Measurements from ENCODE around the gene RUFY2.
"Not testable (repeated sequence)": the region's sequence is repeated elsewhere in the genome, so short reads cannot be mapped to it uniquely, and the experiment has no call there.

RUFY2 gene

GRCh38 chr10:68324396-68324795 is 82.7 kb downstream of the RUFY2 start:
- DNase-seq = not testable (repeated sequence)

DNA sequence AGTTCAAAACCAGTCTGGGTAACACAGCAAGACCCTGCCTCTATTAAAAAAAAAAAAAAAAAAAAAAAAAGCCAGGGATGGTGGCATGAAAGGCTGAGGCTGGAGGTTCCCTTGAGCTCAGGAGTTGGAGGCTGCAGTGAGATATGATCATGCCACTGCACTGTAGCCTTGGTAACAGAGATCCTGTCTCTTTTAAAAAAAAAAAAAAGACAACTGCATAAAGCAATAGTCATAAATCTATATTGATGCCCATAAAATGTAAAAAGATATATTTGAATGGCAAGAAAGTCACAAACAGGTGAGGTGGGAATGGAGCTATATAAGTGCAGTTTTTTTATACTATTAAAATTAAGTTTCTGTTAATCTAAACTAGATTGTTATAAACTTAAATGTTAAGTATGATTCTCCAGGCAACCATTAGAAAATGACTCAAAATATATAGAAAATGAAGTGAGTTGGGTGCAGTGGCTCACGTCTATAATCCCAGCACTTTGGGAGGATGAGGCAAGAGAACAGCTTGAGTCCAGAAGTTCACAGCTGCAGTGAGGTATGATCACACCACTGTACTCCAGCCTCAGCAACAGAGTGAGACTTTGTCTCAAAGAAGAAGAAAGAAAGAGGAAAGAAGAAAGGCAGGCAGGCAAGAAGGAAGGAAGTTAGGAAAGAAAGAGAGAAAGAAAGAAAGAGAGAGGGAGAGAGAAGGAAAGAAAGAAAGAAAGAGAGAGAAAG is 88.6 kb downstream of the RUFY2 start:
- DNase-seq = no peak

- no peak for DNase-seq
Measured at GRCh38 chr10:68315582-68315981, 91.5 kb downstream of the RUFY2 start.

GRCh38 chr10:68314930-68315329 is 92.1 kb downstream of the RUFY2 start:
- not testable (repeated sequence) for DNase-seq

DNA sequence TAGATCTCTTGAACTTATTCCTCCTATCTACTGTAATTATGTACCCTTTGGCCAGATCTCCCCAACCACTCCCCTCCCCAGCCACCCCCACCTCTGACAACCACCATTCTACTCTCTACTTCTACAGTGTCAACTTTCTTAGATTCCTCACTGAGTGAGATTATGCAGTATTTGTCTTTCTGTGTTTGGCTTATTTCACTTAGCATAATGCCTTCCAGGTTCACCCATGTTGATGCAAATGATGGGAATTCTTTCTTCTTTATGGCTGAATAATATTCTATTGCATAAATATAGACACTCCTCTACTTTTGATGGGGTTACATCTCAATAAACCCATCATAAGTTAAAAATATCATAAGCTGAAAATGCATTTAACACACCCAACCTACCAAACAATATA is 96.5 kb downstream of the RUFY2 start:
- DNase-seq = no peak

- DNase-seq = no peak
Measured at GRCh38 chr10:68305854-68306253, 101.2 kb downstream of the RUFY2 start.

DNA sequence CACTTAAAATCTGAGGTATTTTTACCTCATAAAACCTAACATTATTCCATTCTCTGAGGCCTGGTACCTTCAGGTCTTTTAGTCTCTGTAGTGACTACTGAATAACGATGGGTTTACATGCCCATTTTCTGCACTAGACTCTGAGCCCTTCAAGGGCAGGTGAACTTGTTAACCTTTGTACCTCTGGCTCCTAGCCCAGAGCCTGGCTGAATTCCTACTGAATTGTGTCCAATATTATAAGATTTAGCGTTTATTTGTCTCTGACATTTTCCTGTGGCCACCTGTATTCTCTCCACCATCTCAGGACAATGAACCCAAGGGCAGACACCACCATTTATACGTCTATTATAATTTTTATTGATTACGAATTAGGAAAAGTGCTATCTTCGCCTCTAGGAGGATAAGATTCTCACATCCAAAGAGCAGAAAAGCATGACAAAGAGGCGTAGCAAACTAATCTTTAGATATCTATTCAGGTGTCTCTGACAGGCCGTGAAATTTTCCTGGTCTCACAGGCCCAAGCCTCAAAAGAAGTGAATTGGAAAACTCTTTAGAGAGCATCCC is 103.1 kb downstream of the RUFY2 start:
- no peak for DNase-seq

DNA sequence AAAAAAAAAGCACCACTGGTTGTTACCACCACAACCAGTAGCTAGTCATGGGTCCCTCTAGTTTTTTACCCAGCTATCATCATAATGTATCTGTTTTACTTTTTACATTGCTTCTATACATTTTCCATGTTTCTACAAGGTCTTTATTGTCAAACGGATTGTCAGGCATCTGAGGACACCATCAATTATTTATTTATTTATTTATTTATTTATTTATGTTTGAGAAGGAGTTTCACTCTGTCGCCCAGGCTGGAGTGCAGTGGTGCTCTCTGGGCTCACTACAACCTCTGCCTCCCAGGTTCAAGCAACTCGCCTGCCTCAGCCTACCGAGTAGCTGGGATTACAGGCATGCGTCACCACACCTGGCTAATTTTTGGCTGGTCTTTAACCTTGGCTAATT is 104.2 kb downstream of the RUFY2 start:
- no peak for DNase-seq

DNA sequence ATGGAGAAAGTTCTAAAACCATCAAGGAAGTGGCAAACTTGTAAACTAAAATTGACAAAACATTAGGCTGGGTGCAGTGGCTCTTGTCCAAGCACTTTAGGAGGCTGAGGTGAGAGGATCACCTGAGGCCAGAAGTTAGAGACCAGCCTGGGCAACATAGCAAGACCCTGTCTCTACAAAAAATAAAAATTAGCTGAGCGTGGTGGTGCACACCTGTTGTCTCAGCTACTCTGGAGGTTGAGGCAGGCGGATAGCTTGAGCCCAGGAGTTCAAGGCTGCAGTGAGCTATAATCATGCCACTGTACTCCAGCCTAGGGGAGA is 104.6 kb downstream of the RUFY2 start:
- DNase-seq = no peak

DNA sequence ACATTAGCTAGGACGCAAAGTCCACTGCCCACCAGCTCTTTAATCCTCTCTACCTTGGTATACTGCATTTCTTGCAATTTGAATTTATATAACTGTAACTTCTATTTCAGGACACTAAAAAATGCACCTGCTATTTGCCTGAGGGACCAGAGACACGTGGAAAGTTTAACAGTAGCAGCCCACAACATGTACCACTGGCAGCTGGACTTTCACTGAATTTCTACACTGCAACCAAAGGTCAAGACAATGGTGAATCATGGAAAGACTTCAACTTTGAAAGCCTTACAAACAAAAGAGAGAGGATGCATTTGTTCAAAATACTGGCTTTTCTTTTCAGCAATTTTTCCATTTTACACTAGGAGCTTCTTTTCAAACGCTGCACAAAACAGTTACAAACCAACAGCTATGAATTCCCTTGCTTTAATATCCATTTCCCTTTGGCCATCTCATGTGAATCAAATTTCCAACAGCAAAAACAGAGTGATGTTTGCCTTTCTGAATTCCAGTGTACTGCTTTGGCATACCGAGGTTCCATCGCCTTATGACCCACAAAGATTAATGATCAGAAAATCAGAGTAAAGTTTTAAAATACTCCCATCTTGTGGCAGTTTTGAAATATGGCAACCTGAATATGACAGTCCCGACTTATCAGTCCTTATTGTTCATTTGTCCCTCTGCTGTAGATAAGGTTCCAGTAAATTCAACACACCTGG is 105.1 kb downstream of the RUFY2 start:
- DNase-seq = no peak

DNA sequence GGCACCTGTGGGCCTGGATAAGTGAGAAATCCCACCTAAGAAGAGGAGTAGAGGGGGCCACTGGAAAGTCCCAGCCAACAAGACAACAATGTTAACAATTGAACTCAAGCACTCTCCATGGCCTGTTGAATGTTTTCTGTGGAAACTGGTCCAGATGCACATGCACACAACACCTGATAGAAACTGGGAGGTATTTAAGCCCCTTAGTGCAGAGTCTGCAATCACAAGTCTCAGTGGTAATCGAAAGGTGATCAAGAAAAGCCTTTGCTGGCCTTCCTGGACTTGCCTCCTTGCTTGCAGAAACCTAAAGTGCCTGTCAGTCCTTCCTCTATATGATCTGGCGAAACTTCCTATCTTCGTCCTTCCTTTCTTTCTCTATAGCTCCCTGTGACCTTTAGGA is 105.8 kb downstream of the RUFY2 start:
- DNase-seq = no peak

DNA sequence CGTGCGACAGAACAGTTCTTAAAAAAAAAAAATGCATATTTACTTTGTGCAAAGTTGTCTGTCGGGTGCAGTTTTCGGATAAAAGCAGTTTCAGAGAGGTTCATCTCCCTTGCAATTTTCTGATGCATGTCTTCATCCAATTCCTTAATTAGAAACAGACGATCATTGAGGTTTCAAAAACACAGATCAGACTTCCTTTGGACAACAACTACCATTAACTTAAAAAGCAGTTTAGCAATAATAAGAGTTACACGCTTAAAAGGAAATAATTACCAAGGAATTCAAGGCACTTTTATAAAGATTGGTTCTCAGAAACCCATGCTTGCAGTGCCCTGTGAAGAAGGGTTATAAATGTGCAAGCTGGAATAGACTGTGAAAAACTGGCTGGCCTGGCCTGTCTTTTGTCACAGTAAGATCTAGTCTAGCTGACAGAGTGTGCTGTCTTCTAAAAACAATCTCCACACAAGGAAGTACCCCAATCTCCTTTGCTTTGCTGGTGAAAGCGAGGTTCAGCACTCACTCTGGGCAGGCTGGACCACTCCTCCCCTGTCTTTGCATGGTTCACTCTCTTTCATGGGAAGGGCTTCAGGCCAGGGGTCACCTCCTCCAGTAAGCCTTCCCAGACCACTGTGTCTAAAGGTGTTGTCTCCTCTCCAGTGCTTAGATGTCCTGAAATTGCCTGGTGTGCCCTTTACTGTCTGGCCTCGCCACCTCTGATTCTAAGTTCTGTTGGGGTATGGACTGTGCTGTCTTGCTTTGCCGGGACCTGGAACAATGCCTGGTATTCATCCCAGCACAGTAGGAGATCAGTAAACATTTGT is 110.0 kb downstream of the RUFY2 start:
- DNase-seq = no peak
